ENCODE results near the gene HS3ST3B1.

Gene HS3ST3B1

DNA sequence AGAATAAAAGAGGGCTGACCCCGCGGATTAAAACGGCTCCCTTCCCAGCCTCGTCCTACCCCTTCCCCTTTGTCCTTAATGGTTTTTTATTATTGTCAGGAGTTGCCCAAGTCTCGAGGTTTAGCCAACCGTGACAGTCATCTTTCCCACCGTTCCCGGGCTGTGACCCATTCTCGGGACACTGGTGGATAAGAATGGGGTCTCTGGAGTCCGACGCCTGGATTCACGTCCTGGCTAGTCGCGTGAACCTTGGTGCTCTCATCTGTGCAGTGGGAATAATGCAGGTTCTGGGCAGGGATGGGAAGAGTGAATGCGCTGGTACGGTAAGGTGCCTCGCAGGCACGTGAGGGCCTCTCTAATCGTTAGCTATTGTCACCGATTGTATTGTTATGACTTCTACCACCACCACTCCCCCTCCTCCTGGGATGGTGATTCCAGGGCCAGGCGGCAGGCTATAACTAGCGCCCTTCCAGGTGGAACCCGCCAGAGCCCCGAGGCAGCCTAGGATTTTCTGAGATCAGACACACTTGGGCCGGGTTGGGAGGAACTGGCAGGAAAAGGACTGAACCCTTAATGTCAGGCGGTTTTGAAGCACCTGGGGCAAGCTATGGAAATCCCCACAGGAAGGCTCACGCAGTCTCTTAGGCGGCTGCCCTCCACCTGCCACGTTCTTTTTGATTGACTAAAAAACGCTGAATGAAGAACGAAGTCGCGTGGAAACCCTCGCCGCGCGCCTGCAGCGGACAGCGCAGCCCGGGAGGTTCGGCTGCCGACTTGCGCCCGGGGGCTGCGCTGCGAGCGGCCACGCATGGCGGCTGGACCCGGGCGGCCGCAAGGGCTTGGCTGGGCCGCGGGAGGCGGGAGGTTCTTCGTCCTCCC is 2.7 kb downstream of the HS3ST3B1 start:
- DNase-seq, result no peak

DNA sequence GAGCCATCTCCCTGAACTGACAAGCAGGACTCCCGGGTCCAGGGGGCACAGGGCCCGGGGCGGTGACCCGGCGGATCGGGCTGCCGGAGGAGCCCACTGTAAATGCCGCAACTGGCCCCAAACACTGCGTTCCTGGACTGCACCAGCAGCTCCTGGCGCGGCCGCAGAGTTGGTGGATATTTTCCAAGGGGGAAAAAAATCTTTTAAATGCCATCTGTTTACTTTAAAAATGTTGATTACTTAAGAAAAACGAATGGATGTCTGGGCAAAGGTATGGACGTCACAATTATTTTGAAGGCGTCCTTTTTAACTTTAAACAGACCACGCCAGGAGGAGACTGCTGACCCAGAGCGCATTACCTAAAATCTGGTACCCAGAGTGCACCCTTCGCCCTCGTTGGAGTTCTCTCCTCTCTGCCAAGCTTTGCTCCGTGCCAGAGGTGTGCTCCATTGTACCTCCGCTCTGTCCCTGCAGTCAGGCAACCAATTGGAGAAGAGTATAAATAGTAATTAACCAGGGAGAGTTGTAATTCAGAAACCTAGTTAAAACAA is 3.4 kb downstream of the HS3ST3B1 start:
- DNase-seq, result no peak

DNA sequence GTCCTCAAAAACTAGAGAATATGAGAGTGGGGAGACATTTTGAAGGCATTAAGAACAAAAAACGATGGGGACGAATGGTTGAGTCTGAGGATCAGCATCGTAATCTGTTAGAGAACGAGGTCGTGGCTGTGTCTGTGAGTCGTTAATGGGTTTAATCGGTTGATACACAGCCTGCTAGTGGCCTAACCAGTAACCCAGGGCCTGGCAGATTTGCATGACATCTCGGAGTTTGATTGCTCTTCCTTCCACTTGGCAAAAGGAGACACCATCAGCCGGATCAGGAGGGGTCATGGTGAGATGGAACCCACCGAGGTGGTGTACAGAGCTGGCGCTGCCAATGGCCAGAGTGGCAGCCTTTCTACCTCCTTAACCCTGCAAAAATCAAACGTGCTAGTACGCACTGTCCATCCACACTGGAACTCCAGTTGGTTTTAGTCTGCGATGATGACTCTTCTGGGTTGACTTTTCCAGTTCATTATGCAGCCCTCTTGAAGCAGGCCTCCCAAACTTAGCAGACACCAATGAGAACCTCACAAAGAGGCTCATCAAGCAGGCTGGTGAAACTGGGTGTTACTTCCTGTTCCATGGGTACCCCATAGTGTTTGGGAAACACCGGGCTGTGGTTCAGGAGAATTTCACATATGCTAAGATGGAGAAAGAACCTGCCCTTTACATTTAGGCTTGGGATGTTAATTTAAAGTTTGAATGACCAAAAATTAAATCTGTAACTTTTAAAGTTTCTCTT is 4.1 kb downstream of the HS3ST3B1 start:
- no peak for DNase-seq

DNA sequence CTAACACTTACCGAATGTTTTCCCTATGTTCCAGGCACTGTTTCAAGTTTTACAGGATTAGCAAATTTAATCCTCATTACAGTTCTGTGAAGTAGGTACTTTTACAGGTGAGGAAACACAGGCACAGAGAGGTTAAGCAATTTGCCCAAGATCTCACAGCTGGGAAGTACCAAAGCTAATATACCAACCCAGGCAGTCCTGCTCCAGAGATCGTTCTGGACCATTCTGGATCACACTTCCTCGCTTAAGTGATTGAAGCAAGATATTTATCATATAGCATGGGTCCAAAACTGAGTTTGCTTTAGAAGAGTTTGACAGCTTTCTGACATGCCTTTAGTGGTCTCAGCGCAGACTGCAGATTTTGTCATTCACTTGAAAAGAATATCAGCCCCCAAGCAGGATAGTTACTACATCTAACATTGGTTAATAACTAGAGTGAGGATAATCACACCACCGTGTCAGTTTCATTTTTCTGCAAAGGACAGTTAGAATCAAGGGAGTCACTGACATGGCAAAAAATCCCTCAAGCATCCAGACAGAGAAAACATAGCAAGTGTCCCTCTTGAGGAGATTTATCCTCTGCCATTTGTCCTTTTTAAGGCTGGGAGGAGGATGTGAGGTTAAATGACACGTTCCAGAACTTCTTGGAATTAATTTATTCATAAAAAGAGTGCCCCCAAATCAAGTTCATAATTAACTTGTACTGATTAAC is 5.1 kb downstream of the HS3ST3B1 start:
- DNase-seq, result no peak

DNA sequence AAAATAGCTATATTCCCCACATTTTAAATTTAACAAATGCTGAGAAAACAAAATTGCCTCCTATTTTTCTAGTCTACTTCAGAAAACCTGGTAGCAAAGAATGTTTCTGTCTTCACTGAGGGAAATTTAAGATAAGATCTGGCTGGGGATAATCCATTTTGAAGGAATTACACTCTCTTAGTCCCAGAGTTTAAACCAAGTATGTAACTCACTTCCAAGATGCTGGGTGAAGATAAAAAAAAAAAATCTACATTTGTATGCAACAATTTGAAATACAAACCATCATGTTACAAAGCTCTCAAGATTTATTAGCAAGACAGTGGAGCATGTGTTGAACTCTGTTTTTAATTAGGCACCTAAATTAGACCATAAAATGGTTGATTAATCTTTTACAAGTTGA is 5.7 kb downstream of the HS3ST3B1 start:
- no peak for DNase-seq

DNA sequence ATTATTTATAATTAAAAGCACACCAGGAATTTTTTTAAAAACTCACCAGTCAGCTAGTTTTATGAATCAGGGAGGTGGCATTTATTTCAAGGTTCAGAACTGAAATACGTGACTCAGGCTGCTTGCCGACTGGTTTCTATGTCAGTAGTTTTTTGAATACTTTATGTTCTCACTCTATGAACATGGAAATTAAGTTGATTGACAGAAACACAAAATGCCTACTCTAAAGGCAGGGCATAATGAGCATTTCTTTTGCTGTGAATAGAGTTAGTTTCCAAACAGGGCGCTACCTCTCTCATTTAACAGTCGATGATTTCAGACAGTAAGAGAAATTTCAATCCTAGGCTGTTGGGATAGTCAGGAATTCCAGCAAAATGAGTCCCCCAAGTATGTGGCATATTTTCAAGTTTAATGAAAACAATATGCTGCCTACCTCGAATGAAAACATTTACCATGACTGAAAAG is 6.7 kb downstream of the HS3ST3B1 start:
- DNase-seq, result no peak

DNA sequence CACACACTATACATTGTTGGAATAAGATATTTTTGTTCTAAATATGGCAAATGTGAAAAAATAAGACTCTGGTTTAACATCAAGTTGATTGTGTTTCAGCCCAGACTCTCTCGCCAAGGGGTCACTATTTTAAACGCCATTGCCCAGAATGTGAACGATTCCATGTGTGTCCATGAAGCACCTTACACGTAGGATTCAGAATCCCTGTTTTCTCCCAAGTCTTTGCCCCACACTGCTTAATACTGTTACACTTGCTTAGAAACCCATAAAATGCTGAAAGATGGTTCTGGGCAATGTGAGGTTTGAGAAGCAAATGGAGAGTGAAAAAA is 7.7 kb downstream of the HS3ST3B1 start:
- DNase-seq, result no peak

DNA sequence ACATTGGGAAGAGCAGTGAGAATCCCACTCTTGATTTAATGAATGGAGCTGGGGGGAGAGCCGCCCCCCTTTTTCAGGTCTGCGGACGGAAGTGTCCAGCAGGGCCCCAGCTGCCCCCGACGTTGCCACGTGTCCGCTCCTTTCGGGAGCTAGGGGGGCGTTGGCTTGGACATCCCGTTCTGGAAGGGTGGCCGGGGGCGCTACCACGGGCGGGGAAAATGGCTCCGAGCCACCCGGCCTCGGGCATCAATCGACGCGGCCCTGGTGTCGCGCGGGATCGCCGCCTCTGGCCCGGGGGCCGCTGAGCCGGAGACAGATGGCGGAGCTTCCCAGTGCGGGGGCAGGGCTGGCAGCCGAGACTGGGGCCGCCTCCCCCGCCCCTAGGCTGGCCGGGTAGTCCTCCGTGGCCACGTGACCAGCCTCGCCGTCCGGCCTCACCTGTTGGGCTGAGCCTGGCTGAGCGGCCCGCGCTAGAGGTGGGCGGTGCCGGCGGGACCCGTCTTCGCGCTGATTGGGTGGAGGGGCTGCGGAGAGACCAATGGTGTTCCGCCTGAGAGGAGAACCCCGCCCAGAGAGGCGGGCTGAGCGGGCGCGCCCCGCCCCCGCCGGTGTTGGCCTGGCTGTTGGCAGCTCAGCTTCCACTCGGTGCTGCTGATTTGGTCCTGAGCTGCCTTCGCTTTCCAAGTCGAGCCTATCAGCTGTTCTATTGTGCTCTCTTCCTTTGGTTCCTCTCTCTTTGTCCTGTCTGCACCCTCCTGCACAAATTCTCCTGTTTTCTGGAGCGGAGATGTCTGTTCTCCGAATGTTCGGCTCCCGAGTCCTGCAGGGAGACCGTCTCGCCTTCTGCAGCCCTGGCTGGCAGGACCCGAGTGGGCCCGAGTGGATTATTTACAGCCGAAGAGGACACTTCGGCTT is 8.3 kb downstream of the HS3ST3B1 start:
- DNase-seq, result no peak

DNA sequence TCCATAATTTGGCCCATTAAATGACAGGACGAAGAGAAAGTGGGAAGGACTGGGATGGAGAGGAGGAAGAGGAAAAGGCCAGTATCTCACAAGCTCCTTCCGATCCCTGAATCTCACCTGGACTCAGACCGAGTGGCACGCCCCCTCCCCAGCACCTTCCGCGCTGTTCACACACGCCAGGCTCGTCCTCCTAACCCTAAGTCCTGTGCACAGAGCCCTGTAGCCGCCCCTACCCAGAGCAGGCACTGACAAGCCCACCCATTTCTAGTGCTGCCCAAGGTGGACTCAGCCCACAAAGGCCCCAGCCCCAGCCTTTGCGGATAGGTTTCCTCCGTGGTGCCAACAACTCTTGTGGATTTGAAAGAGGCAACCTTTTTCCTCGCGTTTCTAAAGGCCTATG is 9.2 kb downstream of the HS3ST3B1 start:
- no peak for DNase-seq

DNA sequence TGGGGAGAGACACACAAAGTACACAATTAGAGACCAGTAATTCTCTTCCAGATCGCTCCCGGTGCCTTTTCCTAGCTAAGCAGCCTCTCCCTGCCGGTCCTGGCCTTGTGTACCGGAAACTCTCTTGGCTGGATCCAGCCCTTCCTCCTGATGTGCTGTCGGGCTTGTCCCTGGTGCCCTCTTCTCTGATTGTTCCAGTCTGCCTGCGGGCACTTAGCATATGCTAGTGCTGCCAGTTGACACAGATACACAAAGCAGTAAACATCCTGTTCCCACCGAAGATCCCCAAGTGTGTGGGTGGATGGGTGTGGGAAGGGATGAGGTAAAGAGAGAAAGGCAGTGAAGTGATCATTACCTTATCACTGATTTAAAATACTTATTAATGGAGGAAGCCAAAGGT is 9.7 kb downstream of the HS3ST3B1 start:
- DNase-seq, result no peak

DNA sequence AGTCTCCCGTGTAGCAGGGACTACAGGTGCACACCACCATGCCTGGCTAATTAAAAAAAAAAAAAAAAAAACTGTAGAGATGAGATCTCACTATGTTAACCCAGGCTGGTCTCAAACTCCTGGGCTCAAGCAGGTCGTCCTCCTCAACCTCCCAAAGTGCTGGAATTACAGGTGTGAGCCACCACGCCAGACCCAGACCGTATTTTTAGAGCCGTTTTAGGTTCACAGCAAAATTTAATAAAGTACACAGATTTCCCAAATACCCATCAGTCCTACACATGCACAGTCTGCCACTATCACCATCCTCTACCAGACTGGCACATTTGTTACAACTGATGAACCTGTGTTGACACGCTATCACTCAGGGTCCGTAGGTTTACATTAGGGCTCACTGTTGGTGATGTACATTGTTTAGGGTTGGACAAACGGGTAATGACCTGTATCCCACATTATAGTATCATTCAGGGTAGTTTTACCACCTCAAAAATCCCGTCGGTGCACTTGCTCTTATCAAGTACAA is 10.4 kb downstream of the HS3ST3B1 start:
- no peak for DNase-seq

DNA sequence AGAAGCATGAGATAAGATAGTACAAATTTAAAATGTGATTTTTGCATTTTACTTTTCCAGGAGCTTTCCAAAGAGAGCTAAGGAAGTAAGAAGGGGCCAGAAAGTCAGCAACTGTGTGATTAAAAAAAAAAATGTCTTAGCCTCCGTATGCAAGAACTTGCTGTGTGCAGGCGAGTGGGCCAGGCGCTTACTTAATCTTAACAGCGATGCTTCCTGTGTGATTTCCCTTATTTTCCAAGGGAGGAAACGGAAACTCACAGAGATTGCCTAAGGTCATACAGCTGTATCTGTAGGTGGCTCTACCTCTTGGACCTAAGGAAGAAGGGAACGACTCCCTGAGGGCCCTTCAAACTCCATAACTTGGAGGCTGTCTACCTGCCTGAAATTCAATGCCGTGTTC is 11.1 kb downstream of the HS3ST3B1 start:
- DNase-seq, result no peak

DNA sequence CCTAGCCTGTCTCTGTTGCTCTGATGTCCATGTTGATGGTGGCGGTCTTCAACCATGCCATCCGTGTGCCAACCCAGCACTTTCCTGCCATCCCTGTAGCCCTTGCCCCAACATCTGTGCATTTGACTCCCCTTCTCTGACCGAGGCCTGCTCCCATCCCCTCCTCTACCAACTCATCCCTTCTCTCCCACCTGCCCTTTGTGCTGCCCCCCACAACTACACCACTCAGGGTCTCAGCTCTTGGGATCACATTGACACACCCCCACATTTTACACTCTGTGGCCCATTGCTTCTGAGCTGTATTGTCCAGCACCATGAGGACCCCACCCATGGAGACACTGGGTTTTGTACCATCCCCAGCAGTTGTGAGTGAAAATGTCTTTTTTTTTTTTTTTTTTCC is 11.6 kb downstream of the HS3ST3B1 start:
- no peak for DNase-seq

DNA sequence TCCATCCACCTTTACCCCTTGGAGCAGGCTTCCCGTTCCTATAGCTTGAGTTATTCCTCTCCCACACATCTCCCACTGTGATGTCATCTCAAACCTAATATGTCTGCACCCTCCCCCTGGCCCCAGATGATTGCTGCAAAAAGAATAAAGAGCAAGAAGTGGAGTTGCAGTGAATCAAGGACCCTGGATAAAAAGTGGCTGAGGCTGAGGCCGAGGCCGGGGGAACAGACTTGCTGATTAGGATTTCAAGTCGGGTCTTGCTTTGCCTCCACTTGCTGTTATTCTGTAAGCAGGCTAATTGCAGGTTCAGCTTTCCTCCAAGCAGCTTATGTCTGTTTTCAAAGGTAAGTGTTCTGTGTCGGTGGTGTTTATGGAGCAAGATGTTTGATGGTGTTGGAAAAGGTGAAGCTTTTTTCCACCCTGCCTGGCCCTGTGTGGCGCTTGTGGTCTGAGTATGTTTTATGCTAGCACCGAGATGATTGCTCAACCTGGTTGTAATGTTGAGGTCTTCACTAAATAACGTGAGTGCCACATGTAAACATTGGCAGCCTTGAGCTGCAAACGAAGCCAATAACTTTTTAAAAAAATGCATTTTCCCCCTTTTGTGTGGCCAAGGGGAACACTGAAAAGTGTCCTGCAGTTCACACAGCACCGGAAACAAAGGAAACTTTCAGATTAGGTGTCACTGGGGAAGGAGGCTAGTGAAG is 15.4 kb downstream of the HS3ST3B1 start:
- no peak for DNase-seq

DNA sequence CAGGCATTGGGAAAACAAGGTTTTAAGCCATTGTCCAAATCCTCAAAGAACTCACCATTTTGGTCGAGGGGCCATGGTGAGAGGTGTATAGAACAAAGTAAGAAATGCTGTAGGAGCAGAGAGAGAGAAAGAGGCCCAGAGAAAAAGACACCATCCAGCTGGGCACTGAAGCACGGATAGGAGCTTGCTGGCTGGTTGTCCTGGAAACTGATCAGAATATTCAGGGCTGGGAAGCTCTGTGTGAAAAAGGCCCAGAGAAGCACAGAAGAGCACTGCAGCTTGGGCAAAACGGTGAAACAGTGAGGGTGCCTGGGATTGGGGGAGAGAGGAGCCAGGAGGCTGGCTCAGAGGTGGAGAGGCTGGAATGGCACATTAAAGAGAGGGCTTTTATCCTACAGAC is 16.5 kb downstream of the HS3ST3B1 start:
- DNase-seq, result no peak

DNA sequence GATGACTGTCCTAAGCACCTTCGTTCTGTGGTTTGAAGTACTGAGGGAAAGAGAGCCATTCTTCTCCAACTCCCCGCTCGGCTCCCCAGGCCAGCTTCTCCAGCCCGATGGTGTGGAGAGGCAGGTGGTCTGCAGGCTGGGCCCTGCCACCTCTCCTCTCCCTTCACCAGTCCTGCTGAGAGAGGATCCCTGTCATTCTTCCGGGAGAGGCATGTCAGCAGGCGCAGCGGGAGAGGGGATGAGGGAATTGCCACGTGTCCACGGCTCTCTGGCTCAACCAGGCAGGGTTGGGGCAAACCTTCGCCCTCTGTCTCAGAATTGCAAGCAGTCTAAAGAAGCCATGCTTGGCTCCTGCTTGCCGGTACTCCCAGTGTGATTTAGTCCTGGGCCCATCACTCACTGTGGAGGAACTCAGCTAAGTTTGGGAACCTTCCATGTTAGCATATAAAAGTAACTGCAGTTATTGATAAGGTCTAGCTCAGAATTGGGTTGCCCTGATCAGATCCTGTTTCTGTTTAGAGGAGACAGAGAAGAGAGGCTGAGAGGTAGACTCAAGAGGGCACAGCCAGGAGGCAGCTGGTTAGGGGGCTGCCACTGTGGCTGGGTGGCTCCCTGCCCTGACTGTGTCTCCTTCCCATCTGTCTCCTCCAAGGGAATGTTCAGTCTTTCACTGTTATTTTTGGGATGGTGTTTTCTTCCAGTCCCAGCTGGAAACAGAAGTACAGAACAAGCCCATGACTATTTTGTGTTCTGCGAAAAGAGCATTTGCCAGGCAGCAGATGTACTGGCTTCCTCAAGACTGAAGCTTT is 17.4 kb downstream of the HS3ST3B1 start:
- DNase-seq, result no peak

DNA sequence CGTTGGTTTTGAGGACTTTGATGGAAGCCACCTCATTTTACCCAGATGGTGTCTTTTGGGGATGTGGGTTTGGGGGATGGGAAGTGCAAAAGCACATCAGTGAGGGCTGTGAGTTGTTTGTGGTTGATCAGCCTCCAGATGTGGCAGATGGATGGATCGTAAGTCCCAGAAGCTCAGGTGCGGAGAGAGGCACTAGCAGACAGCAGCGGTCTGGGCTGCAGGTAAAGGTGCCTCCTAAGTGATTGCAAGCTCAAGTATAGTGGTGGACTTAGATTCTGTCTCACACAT is 18.0 kb downstream of the HS3ST3B1 start:
- no peak for DNase-seq

DNA sequence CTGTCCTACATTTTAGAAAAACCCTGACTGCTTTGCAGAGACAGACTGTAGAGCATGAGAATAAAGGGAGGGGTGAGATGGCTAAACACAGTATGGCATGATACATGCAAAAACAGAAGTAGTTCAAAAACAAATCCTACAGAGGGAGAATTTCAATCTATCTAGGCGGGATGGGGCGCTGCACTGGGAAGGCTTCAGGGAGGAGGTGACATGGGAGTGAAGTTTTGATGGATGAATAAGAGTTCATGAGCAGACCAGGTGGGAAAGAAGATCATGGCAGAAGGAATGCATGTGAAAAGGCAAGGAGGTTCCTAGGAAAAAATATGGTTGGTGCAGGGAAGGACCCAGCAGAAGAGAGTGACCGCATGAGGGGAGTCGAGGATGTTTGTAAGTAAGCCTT is 19.2 kb downstream of the HS3ST3B1 start:
- DNase-seq, result no peak

DNA sequence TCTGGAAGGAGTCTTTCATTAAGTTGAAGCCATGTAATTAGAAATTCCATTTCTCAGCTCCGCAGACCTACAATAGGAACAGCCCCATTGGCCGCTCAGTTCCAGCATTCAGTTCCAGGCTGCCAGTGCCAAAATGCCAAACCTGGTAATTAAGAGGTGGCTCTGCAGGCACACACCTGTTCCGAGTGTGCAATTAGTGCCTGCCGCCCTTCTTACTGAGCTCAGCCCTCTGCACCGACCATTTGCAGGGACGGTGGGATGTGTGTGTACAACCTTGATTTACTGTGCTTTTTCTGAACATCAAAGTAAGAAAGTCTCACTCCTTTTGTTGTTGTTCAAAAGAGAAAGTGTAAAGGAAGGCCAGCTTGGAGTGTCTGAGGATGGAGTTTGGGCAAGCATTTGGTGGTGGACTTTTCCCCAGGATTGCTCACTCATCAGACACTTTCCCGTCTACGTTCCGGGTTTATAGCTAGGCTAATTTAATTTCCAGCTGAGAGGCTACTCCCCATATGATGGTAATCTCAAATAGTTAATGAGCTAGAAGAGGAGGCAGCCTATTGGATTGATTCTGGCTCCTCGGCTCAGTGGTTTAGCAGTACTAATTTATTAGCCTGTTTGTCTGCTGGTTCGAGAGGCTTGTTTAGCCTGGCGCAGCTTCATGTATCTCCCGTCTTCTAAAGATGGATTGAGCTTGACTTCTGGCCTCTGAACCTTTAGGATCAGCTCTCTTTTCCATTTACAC is 20.0 kb downstream of the HS3ST3B1 start:
- no peak for DNase-seq

DNA sequence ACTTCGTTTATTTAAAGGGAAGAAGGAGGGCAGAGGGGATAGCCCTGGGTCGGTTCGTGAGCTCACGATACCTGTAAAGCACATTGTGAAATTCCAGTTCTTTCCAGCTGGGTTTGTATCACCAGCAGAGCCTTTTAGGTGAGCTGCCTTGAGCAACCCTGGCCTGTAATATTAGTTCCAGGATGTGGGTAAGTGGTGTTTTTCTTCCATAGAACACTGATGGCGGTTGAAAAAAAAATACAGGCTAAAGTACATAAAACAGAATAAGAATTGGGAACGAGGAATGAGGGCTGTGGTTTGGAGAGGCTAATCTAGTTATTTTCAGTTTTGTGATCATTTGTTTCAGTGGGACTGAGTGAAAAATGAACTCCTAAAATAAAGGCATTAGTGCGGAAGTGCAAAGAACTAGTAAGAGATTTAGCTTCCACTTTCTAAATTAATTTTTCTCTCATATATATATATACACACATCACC is 20.6 kb downstream of the HS3ST3B1 start:
- no peak for DNase-seq
